HTERT RPE-1 (cell line): ENCODE results near the gene IL3.

Experiments used
- in situ Hi-C: fragments of 300-500 bp; cut with MboI; formaldehyde crosslinking; loops from 4 replicates; pipeline ENCODE4 v1.14.3; 2020; ENCODE audit warnings: low sequenced_read_pairs

Gene IL3, protein sequence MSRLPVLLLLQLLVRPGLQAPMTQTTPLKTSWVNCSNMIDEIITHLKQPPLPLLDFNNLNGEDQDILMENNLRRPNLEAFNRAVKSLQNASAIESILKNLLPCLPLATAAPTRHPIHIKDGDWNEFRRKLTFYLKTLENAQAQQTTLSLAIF

GRCh38 chr5:132060501-132061161 is at the start of gene IL3:
Gene IL3 (plus strand): TSS chr5:132060655. CDS start chr5:132060707, 52 bp downstream.
- in situ Hi-C loops, result no loop called here

DNA sequence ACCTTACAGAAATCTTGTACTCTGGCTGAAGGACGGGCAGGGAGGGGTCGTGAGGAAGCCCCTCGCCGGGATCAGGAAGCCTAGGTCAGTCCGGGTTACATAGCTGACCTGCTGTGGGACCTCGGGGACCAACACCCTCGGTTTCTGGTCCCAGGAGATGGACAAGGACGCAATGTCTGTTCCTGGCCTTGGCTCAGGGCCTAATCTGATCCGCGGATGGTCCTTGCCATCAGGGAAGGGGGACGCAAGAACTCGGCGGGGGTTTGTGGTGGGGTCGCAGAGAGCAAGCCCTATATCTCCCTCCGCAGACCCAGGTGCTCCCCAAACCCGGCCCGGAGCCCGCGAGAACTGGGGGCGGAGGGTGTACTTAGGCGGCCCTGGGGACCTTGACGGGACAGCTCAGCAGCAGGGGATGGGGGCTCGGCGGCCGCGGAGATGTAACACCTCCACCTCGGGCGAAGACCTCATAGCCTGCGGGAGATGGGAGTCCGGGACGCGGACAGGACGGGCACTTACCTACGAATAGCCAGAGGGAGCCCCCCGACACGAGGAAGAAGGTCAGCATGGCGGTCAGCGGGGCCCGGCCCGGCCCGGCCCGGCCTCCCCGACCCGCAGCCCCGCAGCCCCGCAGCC is 49.4 kb upstream of the IL3 start:
- in situ Hi-C loops, result no loop called here

DNA sequence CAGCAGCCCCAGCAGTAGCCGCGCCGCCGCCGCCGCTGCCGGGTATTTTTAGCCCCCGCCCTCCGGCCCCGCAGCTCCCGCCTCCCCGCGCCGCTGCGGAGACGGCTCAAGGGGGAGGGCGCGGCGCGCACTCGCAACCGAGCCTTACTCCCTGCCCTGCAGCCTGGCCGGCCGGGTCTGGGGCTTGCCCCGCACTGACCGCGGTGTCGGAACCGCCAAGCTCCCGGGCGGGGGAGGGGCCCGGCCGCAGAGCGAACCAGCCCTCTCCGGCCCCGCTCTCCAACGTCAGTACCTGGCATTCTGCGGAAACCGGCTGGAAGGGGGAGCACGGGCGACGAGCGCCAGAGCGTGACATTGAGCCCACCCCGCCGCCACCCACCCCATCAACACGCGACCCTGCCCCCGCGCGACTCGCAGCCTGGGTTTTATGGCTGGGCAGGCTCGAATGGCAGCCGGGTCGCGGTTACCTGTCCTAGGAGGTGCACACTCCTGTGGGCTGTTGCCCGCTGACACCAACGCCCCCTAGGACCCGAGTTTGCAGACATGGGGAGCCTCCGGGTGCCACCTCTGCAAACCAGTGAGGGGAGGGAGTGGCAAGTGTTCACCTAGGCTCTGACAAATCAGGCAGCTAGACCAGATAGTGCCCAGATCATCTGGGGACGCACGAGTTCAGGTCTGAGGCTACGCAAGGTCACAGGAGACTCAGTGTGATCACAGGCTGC is 48.7 kb upstream of the IL3 start, which contains the start of gene ACSL6:
Gene ACSL6, minus strand, starts transcription at position 37 of the 722 bp plus-strand sequence. CDS start 105 bp downstream, outside the sequence.
- in situ Hi-C loops, result no loop called here

DNA sequence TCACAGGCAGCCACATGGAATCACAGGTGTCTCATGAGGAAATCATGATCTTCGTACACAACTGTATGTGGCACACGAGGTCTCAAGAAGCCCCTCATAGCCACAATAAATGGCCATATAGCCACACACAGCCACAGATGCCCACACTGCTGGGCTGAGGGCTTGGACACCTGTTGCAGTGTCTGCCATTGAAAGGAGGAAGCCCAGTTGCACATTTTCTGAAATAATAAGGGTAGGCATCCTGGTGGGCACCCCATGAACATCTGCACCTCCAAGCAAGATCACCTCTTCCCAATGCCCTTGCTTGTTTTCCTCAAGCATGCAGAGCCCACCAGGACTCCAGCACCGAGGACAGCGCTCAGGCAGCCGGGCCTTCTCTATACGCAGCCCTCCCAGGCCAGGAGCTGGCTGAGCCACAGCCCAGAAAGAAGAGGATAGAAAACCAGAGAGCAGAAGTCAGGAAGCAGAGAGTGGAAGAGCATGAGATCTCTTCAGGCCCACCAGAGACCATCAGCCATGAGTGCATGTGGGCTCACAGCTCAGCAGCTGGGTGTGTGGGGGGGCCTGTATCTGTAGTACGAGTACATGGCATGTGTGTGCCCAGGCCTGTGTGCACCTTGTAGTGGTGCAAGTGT is 48.0 kb upstream of the IL3 start:
- in situ Hi-C loops, result no loop called here

DNA sequence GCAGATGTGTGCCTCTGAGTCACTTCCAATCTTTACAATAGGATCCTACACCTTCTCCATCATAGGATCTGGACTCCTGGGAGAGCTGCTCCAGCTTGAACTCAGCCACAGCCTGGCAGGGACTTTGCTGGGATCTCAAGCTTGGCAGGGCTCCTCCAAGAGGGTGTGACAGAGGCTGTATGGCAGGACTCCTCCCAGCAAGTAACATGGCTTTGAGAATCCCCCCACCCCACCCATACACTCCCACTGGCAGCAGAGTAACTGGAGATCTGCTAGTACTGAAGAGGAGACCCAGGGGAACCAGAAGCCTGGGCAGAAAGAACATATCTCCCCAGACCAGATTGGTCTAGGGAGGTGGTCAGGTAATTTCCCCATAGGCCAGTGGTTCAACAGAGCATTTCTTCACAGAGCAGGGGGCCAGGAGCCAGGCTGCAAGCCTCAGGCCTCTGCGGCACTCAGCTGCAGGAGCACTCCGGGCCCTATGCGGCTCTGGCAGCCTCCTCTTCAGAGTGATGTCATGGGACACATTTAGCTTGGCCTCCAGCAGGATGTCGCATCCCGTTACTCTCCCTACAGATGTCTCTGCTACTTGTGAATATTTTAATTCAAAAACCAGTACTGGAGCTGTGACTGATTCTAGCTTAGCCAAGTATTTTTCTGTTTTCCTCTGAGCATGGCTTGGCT is 47.3 kb upstream of the IL3 start:
- in situ Hi-C loops, result no loop called here

DNA sequence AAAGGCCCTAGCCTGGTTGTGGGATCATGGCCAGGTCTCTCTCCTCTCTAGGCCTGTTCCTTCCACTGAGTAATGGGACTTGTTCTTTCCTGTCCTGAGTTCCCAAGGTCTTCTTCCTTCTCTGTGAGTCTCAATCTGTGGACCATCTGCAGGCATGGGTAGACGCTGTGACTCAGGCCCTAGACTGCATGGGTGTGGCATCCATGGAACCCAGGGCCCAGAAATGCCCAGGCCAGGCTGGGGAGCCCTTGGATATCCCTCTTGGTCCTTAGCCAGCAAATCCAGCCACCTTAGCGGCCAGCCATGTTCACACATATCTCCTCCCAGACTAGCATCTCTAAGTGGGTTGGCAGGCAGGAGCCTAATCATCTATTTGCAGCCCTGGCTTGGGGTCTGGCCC is 46.7 kb upstream of the IL3 start:
- in situ Hi-C loops, result no loop called here

GRCh38 chr5:132016721-132017250 is 43.7 kb upstream of the IL3 start:
- in situ Hi-C loops, result no loop called here

GRCh38 chr5:132017316-132017715 is 43.1 kb upstream of the IL3 start:
- in situ Hi-C loops, result no loop called here

DNA sequence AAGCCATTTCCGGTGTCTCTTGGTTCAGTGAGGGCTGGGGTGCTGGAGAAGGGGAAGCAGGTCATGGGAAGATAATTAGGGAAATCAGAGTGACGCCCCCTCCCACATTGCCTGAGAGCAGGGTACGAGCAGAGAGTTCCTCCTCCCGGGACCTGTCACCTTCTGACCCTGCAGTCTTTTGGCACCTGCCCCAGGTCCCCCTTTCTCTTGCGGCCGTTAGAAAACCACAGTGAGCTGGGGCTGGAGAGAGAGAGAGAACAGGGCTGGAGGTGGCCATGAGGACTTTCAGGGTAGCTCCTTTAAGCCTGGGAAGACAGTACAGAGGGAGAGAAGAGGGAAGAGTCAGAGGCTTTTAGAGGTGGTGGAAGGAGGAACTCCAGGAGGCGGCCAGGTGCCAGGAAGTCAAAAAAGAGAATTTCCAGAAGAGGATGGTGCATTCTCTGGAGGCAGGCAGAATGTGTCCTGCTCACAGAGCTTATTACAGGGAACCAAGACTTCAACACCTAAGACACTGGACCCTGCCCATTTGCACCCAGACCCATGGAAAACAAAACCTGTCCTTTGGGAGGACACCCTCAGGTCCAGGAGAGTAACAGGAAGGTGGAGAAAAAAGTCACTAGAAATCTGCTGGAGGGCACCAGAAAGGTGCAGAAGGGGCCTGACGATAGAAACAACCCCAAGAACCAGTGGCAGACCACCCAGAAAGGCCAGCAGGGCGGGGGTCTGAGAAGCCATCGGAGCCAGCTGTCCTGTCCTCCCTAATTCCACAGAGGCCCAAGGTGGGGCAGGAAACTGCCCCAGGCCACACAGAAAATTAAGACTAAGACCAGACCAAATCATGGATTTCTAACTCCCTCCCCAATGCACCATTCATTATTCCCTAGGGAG is 42.5 kb upstream of the IL3 start:
- in situ Hi-C loops, result no loop called here

- in situ Hi-C loops, result no loop called here
Observed at GRCh38 chr5:132019337-132019736, 41.1 kb upstream of the IL3 start.

GRCh38 chr5:132019857-132020555 is 40.4 kb upstream of the IL3 start:
- in situ Hi-C loops, result no loop called here

- in situ Hi-C loops, result no loop called here
Observed at GRCh38 chr5:132020568-132021339, 39.7 kb upstream of the IL3 start.

- in situ Hi-C loops, result no loop called here
Observed at GRCh38 chr5:132021654-132022053, 38.8 kb upstream of the IL3 start.

DNA sequence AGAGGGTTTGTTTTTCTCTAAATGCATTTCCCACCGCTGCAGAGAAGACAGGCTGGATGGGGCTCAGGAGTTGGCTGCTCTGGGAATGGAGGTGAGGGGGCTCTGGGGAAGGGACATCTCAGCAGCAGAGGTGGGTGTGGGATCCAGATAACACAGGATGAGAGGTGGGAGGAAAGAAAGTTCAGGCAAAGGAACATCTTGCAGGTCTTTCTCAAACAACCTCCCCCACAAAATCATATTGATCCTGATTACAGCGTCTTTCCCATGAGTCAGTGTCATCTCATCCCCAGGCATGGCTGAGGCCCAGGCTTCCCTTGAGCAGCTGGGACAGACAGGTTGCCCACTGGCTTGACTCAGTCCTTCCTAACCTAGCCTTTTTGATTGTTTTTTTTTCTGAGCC is 37.7 kb upstream of the IL3 start:
- in situ Hi-C loops, result no loop called here

GRCh38 chr5:132023258-132024116 is 37.0 kb upstream of the IL3 start:
- in situ Hi-C loops, result no loop called here

GRCh38 chr5:132024117-132024435 is 36.4 kb upstream of the IL3 start:
- in situ Hi-C loops, result no loop called here

- in situ Hi-C loops, result no loop called here
Observed at GRCh38 chr5:132024789-132025402, 35.6 kb upstream of the IL3 start.
